DOHH2 (cell line): ENCODE measurements around the gene TRIM63.

Experiments
- H3F3A ChIP-seq: fragments of 200-600 bp; sonication (generic), shearing (Covaris generic); 2 replicates; pipeline ENCODE4 v1.6.0; 2016; ENCODE audit warnings: antibody characterized with exemption, mild to moderate bottlenecking; ENCODE audit not compliant: control insufficient read depth, insufficient read depth
- H3K27ac ChIP-seq: fragments of 200-600 bp; sonication (generic); 2 replicates; pipeline ENCODE4 v1.5.1; 2014; ENCODE audit warnings: low read depth, mild to moderate bottlenecking, low read length, moderate library complexity
- H3K27me3 ChIP-seq: fragments of 200-600 bp; sonication (generic); 2 replicates; pipeline ENCODE4 v1.6.1; 2014; ENCODE audit warnings: mild to moderate bottlenecking, low read length, mixed read lengths; ENCODE audit not compliant: control insufficient read depth
- H3K36me3 ChIP-seq: fragments of 200-600 bp; sonication (generic); 2 replicates; pipeline ENCODE4 v1.6.1; 2014; ENCODE audit warnings: mild to moderate bottlenecking, low read length, moderate library complexity, mixed read lengths; ENCODE audit not compliant: control insufficient read depth
- H3K4me1 ChIP-seq: fragments of 200-600 bp; sonication (generic); 2 replicates; pipeline ENCODE4 v1.6.1; 2014; ENCODE audit warnings: mild to moderate bottlenecking, low read length, mixed read lengths; ENCODE audit not compliant: control insufficient read depth
- H3K4me2 ChIP-seq: fragments of 200-600 bp; sonication (generic); 2 replicates; pipeline ENCODE4 v1.6.0; 2014; ENCODE audit warnings: mild to moderate bottlenecking, low read length, moderate library complexity
- H3K4me3 ChIP-seq: fragments of 200-600 bp; sonication (generic); 2 replicates; pipeline ENCODE4 v1.5.1; 2014; ENCODE audit warnings: mild to moderate bottlenecking, low read length, mixed read lengths
- H3K79me2 ChIP-seq: fragments of 200-600 bp; sonication (generic); 2 replicates; pipeline ENCODE4 v1.6.1; 2014; ENCODE audit warnings: mild to moderate bottlenecking, low read length, mixed read lengths; ENCODE audit not compliant: control insufficient read depth
- H3K9me2 ChIP-seq: fragments of 200-600 bp; sonication (generic); replicated peaks from 2 replicates; pipeline ENCODE4 v1.6.1; 2014; ENCODE audit warnings: mild to moderate bottlenecking, low read length, mixed read lengths; ENCODE audit not compliant: control insufficient read depth
- H3K9me3 ChIP-seq: fragments of 200-600 bp; sonication (generic); 2 replicates; pipeline ENCODE4 v1.6.1; 2014; ENCODE audit warnings: antibody characterized with exemption, low read length, mixed read lengths; ENCODE audit not compliant: control insufficient read depth, insufficient read depth
- H4K20me1 ChIP-seq: fragments of 200-600 bp; sonication (generic); 2 replicates; pipeline ENCODE4 v1.6.0; 2014; ENCODE audit warnings: low read depth, mild to moderate bottlenecking, antibody characterized with exemption, low read length, moderate library complexity; ENCODE audit not compliant: control insufficient read depth, insufficient read depth
- CTCF ChIP-seq: fragments of 200-600 bp; sonication (generic); IDR thresholded peaks from one replicate; pipeline ENCODE4 v1.5.1; 2014; ENCODE audit warnings: antibody characterized with exemption, mild to moderate bottlenecking, low read depth, low read length; ENCODE audit not compliant: poor library complexity, severe bottlenecking
- EZH2phosphoT487 ChIP-seq: fragments of 200-600 bp; sonication (generic); IDR thresholded peaks from 2 replicates; pipeline ENCODE4 v1.6.1; 2017; ENCODE audit warnings: borderline replicate concordance, mild to moderate bottlenecking, antibody characterized with exemption, low read length, moderate library complexity, mixed read lengths

Gene TRIM63

GRCh38 chr1:26046246-26047095, 21.0 kb downstream of the TRIM63 start:
- Histone ChIP-seq H3K79me2 (no peaks in the 10 kb centered on the region), H3K36me3 (no peaks in the 10 kb centered on the region), H3K4me3 (no peak overlapping the region), H3K9me3 (no peaks in the 10 kb centered on the region), H3K27ac (no peak overlapping the region), H3K4me1 (no peaks in the 10 kb centered on the region), H4K20me1 (no peaks in the 10 kb centered on the region), H3F3A (no peaks in the 10 kb centered on the region), H3K27me3 (peaks cover 47% of the 10 kb centered on the region), H3K4me2 (no peak overlapping the region), H3K9me2 (no peaks in the 10 kb centered on the region)
- TF ChIP-seq EZH2phosphoT487, result no peak
- TF ChIP-seq CTCF, result no peak

- no peaks in the 10 kb centered on the region for H4K20me1 ChIP-seq
- H3K4me1 ChIP-seq, result no peaks in the 10 kb centered on the region
- no peak within 1 kb of the TSS for H3K4me3 ChIP-seq
- no peaks in the 10 kb centered on the region for H3F3A ChIP-seq
- peaks cover 41% of the 10 kb centered on the region for H3K27me3 ChIP-seq
- H3K4me2 ChIP-seq, result no peak within 1 kb of the TSS
- TF ChIP-seq CTCF, result no peak
- TF ChIP-seq EZH2phosphoT487, result no peak
- H3K36me3 ChIP-seq, result no peaks in the 10 kb centered on the region
- no peak within 1 kb of the TSS for H3K27ac ChIP-seq
- no peaks in the 10 kb centered on the region for H3K9me2 ChIP-seq
- no peaks in the 10 kb centered on the region for H3K9me3 ChIP-seq
- no peaks in the 10 kb centered on the region for H3K79me2 ChIP-seq
These were observed 21.6 kb downstream of the TRIM63 start, which contains the start of gene SLC30A2 for GRCh38 chr1:26045722-26046245. Gene SLC30A2, minus strand, starts transcription at chr1:26046118. Its CDS starts 222 bp downstream, at chr1:26045896.

- no peak for TF ChIP-seq EZH2phosphoT487
- TF ChIP-seq CTCF, result no peak
- Histone ChIP-seq H3K36me3 (no peaks in the 10 kb centered on the region), H3K27me3 (peaks cover 36% of the 10 kb centered on the region), H3K27ac (no peak overlapping the region), H3F3A (no peaks in the 10 kb centered on the region), H3K4me1 (no peaks in the 10 kb centered on the region), H3K79me2 (no peaks in the 10 kb centered on the region), H3K4me2 (no peak overlapping the region), H3K9me3 (no peaks in the 10 kb centered on the region), H3K9me2 (no peaks in the 10 kb centered on the region), H4K20me1 (no peaks in the 10 kb centered on the region), H3K4me3 (no peak overlapping the region)
These were observed 22.3 kb downstream of the TRIM63 start for GRCh38 chr1:26044971-26045721.
